Head of caudate nucleus (tissue), 42 donors: ENCODE results near the gene APBA1.

Source experiments
- DNase-seq, 42 donors: peaks; one replicate each; pipeline versions ENCODE4 v3.0.0 to v3.0.0-alpha.2; 2020 to 2021; ENCODE audit warnings: mixed read lengths in 7 of 42
- intact Hi-C: fragments of 100-400 bp; cut with DNase I; formaldehyde crosslinking; loops from one replicate; pipeline ENCODE4 v1.15.0; 2022

APBA1 gene

DNA sequence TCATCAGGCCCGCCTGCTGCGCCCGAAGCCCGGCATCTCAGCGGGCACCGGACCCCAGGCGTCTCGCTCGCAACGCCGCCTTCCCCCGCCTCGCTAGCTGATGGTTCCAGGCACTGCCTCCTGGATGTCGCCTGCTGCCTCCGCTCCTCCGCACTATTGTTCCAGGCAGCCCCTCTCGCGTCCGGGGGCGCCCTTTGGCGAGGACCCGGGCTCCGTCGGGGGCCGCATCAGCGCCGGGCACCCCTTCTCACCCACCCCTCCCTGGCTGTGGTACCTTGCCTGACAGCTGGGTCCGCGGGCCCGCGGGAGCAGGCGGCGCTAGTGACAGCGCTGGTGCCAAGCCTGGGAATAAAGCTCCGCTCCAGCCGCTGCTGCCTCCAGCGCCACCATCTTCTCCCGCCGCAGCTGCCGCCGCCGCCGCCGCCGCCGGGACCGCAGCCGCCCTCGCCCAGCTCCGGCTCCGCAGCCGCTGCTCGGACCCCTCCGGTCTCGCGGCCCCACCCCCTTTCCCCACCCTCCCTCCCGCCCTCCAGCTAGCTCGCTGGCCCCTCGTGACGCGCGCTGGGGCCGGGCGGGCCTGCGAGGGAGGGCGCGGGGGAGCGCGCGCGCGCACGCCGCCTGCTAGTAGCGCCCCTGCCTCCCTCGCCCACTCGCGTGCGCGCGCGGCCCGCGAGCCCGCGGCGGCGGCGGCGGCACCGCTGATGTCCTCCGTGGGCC lies at the start of gene APBA1:
TSS of gene APBA1 (minus strand) at position 493 of the 717 bp plus-strand sequence.
- intact Hi-C loops: loop anchor here (2.0 to 10.0 kb wide), 2 partner anchors 87 to 117 kb away; no protein-coding TSS in a partner anchor

DNA sequence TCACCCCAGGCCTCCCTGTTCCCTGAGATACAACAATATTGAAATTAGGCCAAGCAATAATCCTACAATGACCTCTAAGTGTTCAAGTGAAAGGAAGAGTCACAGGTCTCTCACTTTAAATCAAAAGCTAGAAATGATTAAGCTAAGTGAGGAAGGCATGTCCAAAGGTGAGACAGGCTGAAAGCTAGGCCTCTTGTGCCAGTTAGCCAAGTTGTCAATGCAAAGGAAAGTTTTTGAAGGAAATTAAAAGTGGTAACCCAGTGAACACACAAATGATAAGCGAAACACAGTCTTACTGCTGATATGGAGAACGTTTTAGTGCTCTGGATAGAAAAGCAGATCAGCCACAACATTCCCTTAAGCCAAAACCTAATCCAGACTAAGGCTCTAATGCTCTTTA lies 47.8 kb upstream of the APBA1 start:
- intact Hi-C loops: no loop called here
- no peak for DNase-seq

More for the DNA sequence above, at the start of gene APBA1:
- DNase-seq: peak; percentile 44 to 92 (median 84)

DNA sequence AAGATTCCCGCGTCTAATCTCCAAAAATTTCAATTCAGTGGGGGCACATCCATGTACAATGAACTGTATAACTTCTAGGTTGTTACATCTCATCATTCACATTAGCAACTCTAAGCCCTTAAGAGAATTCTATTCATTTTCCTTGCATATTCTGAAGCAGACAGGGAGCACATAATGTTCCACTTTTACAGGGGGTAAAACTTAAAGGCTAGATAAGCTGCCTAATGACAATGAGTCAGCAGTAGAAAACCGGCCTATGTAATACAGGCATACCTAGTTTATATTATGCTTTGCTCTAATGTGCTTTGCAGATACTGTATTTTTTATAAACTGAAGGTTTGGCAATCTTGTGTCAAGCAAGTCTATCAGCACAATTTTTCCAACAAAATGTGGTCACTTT lies 47.2 kb upstream of the APBA1 start:
- intact Hi-C loops: no loop called here
- no peak for DNase-seq

DNA sequence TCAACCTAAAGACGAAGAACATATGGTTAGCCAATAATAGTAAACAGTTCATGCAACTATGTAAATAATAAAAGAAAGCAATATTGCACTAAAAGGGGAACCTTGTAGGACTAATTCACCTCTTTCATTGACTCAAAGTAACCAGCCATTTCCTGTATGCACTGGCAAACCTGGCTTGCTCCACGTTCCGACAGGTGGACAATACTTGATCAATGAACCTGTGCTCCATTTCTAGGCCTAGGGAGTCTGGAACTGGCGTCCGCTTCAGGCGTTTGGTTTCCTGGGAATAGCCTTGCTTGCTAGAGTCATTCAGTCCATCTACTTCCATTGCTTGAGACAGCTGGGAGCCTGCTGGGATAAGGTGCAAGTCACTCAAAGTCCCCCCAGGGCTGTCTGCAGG lies 46.0 kb upstream of the APBA1 start:
- intact Hi-C loops: no loop called here
- no peak for DNase-seq

DNA sequence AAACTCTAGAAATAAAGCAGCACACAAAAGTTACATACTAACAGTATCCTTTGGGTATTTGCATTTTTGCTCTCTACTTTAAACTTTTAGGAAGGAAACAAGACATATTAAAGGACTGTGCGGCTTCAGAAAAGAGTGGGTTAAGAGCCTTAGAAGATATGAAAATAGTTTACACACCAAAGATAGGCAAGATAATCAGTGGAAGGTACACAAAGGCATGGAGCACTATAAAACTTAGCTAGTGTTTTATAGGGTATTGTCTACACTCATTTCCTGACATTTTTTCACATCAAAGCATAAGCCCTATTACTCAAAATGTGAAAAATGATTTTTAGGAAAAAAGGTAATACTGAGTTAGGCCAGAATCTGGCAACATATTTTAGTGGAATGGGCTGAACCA lies 43.7 kb upstream of the APBA1 start:
- DNase-seq: no peak
- intact Hi-C loops: no loop called here

DNA sequence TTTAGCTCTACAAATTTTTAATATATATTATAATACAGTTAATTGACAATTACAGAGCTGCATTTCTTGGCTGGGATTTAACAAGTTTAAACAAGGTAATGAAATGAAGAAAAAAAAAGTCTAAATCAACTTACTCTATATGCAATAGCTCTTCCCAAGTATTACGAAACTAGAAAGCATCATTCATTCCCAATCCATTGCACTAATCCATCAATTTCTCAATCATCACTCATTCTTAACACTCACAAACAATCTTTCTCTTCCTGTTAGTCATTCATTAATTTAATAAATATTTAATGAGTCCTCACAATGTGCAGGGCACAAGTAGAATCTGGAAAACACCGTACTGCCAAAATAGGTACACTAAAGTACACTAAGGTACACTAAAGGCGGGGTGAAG lies 42.9 kb upstream of the APBA1 start:
- intact Hi-C loops: no loop called here
- DNase-seq: no peak

DNA sequence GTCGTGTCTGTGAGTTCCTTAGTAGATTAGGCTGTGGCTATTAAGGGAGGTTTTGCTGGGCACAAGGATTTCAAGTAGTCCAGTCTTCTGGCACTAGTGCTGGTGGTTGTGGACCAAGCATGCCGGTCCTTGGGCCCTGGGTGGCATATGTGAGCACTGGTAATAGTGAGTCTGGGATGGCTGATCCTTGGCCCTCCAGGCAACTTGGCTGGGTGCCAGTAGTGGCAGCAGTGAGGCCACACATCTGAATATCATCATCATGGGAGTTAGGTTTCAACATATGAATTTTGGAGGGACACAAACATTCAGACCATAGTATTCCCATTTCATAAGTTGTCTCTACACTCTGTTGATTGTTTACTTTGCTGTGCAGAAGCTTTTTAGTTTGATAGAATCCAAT lies 25.3 kb upstream of the APBA1 start:
- intact Hi-C loops: no loop called here

DNA sequence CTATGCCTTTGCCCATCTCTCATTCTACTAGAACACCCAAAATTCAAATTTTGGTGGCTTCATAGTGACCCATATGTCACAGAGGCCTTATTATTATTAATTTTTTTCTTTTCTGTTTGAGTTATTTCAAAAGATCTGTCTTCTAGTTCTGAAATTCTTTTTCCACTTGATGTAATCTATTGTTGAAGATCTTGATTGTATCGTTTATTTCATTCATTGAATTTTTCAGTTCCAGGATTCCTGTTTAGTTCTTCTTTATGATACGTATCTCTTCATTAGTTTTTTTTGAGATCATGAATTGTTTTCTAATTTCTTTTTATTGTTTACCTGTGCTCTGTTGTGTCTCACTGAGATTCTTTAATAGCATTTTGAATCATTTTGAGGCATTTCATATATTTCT lies 24.6 kb upstream of the APBA1 start:
- intact Hi-C loops: no loop called here
- DNase-seq: no peak

More for the DNA sequence above, 25.3 kb upstream of the APBA1 start:
- DNase-seq: no peak

DNA sequence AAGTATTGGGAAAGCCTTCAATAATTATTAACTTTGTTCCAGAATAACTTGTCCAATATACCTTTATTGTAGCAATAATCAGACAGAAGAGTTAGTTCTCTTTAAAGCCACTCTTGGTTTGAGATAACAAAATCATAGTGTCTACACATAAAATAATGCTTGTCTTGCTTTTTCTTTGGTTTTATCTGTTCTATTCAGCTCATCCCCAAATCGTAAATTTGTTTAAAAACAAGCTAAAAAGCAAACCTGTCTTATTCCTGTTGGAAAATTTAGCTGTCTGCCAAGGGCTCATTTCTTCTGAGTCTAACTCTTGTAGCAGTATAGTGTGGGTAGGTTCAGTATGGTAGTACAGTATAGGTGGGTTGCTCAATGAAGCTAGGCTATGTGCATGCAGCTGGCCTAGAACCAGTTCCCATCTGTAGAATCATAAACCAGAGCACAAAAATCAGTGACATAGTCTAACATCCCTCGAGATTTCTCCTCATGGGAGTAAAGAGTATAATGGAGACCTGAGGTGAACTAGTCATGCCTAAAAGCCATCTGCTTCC lies 17.9 kb upstream of the APBA1 start:
- intact Hi-C loops: no loop called here
- DNase-seq: no peak

DNA sequence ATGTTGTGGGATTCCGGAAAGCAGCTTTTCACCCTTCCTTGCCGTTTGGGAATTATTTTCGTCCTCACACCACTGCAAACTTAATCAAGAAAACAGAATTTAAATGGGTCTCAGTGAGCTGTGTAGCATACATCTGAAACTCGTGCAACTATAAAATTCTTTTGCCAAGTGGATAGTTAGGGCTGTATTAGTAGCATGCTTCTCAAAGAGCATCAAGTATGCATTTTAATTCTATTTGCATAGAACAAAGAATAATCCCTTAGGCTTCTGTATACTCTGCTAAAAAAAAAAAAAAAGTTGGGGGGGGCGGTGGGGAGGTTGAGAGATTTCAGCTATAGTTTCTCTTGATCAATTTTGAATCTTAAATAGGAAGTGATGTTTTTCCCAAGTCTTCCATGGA lies 11.8 kb upstream of the APBA1 start:
- intact Hi-C loops: no loop called here
- DNase-seq: no peak

DNA sequence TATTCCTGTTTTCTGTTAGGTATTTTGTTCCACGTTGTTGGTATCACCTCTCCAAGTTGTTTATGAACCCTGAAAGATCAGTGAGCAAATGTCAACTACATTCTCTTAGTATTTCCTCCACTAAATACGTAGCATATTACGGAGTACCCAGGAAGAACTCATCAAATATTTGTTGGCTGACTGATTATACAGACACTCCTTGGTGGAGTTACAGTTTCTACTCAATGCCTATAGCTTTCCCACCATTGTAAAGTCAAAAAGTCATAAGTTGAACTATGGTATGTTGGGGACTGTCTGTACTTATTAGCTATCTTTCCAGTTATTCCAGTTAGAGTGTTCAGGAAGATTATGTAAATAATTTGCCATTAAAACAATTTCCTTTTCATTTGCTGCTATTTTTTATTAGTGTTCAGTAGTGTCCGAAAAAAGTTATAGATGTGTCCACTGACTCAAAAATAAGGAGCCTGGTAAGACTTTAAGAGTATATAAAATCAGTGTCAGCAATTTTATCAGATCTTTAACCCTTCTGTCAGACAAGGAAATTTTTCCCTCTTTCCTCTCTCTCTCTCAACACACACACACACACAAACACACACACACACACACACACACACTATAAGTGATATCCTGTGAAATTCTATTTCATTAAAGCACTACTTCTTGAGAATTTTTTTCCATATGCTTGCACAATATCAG lies 6.8 kb upstream of the APBA1 start:
- no peak for DNase-seq
- intact Hi-C loops: loop anchor here (10.0 kb wide), 1 partner anchor 124 kb away; no protein-coding TSS in a partner anchor

DNA sequence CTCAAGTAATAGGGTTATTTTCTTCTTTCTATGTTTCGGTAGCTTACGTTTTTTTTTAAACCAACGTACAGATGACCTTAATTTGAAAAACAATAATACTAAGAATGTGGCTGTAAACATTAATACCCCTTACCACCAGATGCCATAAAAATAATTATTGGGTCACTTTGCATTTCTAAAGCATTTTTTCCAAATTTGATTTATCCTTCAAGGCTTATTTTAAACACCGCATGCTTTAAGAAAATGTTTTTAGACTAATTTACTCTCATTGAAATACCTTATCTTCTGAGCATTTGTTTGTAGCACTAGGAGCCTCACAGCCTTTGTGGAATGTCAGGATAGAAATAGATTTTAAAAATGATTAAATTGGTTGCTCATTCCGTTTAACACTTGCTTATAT lies 5.8 kb upstream of the APBA1 start:
- intact Hi-C loops: loop anchor here (10.0 kb wide), 1 partner anchor 123 kb away; no protein-coding TSS in a partner anchor
- no peak for DNase-seq

DNA sequence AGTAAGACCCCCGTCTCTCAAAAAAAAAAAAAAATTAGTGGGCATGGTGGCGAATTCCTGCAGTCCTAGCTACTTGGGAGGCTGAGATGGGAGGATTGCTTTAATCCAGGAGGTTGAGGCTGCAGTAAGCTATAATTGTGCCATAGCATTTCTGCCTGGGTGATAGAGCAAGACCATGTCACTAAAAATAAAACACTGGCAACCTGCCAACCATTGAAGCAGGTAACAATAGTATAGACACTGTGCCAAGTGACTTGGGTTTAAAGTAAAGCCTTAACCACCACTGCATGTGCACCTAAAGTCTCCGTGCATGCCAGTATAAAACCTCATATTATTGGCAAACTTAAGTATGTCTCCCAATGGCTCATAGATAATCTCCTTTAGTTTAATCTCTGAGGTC lies 3.4 kb upstream of the APBA1 start:
- DNase-seq: no peak
- intact Hi-C loops: loop anchor here (10.0 kb wide), 1 partner anchor 121 kb away; no protein-coding TSS in a partner anchor

DNA sequence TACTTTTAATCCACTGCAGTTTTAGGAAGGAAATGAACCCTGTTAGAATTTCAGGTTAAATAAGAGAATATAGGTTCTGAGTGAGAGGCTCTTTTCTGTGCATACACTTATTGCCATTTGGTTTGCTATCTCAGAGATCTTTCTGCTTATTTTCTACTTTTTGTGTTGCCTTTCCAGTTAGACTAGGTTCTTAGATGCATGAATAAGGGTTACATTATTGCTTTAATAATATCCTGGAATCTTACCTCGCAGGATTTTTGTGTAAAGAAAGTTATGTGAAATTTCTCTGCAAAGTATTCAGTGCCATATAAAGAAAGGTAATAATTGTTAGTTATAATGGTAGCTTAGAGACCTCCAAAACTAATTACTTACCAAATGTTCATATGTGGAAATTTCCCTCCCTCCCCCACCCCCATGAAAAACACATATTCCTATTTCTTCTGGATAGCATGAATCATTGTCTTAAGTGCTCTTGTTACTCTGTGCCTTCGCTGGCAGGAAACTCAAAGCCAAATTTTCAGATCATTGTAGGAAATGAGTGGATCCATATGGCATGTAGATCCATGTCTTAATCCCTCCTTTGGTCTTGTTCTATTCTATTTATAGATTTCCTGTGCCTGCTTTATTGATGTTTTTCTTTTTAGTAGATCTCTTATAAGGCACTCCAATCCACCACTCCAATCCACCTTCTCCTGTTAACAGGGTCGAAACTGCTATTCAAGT lies 2.7 kb upstream of the APBA1 start:
- intact Hi-C loops: loop anchor here (10.0 kb wide), 1 partner anchor 120 kb away; no protein-coding TSS in a partner anchor
- DNase-seq: no peak

DNA sequence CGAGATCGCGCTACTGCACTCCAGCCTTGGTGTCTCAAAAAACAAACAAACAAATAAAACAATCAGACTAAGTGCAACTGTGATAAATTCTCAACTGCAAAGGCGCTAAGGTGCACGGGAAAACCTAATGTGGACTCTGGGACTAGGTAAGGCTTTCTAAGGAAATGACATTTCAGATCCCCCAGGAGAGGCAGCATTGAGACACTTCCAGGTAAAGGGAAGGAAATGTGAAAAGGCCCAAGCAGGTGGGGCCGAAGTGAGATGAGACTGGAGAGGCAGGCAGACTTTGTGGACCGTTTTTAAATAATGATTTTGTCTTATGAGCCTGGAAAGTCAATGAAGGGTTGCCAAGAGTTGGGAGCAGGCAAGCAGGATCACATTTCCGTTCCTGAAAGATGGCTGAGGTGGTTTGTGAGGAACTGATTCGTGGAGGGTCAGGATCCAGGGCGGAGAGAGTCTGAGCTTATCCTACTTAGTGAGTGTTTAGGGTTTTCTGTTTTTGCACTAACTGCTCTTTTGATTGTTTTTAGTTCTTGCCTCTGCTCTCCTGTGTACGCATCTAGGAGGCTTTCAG lies 2.0 kb upstream of the APBA1 start:
- intact Hi-C loops: loop anchor here (10.0 kb wide), 1 partner anchor 119 kb away; no protein-coding TSS in a partner anchor
- DNase-seq: no peak

DNA sequence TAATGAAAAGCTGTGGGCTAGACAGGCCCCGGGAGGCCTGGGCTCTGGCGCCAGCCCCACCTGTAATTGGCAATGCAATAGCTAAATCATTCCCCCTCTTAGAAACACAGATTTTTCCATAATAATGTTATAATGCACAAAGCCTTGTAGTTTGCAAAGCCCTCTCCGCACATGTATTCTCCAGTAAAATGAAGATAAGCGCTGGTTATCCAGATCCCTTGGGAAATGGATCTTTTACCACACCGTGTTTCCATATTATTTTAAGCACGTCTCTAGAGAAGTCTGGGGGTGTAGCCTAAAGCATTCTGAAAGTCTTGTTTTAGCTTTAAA lies 1.1 kb upstream of the APBA1 start:
- no peak for DNase-seq
- intact Hi-C loops: loop anchor here (2.0 to 10.0 kb wide), 2 partner anchors 86 to 118 kb away; no protein-coding TSS in a partner anchor

DNA sequence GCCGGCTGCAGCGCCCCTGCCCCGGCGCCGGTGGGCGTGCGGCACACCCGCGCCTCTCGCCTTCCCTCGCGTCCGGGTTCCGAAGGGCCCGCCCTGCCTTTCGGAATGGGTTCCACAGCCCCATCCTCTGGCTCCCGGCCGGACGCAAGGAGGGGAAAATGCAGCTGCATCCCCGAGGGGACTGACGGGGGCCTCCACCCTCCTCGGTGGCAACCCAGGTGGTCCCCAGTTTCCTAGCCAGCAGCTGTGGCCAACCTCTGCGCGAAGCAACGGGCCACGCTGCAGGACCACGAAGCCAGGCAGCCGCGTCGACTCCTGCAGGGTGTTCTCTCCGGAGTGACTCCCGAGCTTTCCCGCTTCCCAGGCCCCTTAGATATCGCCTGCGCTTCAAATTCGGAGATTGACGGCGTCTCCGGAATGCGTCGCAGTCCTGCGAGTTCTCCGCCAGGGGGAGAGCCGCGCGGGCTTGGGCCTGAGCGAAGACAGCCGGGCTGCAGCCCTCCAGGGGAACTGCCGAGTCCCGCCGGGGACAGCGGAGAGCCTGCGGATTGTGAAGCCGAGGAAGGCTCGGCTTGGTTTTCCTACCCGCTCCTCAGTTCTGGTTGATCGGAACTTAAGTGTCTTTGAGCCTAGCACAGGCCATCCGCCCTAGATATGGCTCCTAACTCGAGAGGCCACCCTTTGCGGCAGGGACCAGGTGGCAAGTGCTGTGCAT lies 582 bp upstream of the APBA1 start:
- DNase-seq: peak; percentile 67 to 95 (median 88)
- intact Hi-C loops: loop anchor here (2.0 to 10.0 kb wide), 2 partner anchors 86 to 118 kb away; no protein-coding TSS in a partner anchor

DNA sequence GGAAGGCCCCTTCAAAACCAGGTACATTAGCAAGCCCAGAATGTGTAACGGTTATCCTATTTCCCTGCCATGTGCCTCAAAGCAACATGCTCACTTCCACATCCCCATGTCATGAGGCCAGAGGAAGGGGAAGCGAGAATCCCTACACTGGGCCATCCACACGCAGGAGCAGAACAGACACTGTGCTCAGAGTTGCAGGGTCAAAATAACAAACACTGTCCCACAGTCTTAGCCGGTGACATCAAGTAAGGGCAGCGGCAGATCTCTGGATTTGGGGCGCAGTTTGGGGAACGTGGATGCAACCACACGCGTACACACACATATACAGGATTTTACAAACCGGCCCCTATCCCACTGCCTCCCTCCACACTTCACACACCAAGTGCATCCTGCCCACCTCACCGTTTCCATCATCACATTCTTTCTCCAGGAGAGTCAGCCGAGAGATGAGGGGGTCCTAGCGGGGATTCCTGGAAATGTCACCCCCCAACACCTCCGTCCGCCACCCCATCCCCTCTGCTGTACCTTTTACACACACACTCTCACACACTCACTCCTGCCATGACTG lies 776 bp downstream of the APBA1 start:
- peak; percentile 9 to 72 (median 46) for DNase-seq
- intact Hi-C loops: loop anchor here (10.0 kb wide), 1 partner anchor 117 kb away; no protein-coding TSS in a partner anchor
